GM19351 (cell line): ENCODE results near the gene WDR91.
"Not testable (repeated sequence)": the region's sequence is repeated elsewhere in the genome, so short reads cannot be mapped to it uniquely, and the experiment has no call there.

Source experiments
- ATAC-seq: cut with Tn5 transposase; IDR thresholded peaks from one replicate; pipeline ENCODE4 v1.9.1; 2021; ENCODE audit warnings: mild to moderate bottlenecking, moderate library complexity; ENCODE audit not compliant: unreplicated experiment

WDR91 gene

DNA sequence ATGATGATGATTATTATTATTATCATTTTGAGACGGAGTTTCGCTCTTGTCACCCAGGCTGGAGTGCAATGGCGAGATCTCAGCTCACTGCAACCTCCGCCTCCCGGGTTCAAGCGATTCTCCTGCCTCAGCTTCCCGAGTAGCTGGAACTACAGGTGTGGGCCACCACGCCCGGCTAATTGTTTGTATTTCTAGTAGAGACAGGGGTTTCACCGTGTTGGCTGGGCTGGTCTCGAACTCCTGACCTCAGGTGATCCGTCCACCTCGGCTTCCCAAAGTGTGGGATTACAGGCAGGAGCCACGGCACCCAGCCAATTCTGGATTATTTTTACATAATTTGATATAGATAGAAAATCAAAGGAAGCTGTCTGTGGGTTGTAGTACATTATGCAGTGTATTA is 22.8 kb upstream of the WDR91 start:
- ATAC-seq, result not testable (repeated sequence)

- no peak for ATAC-seq
Measured at GRCh38 chr7:135233570-135233969, 22.2 kb upstream of the WDR91 start, which contains the start of gene STRA8. Gene STRA8, plus strand, starts transcription at chr7:135233838. Its CDS starts 6,687 bp downstream, at chr7:135240525.

GRCh38 chr7:135232720-135233119 is 21.4 kb upstream of the WDR91 start:
- ATAC-seq, result no peak

- no peak for ATAC-seq
Measured at GRCh38 chr7:135232087-135232486, 20.8 kb upstream of the WDR91 start.

- no peak for ATAC-seq
Measured at GRCh38 chr7:135231686-135232085, 20.4 kb upstream of the WDR91 start.

DNA sequence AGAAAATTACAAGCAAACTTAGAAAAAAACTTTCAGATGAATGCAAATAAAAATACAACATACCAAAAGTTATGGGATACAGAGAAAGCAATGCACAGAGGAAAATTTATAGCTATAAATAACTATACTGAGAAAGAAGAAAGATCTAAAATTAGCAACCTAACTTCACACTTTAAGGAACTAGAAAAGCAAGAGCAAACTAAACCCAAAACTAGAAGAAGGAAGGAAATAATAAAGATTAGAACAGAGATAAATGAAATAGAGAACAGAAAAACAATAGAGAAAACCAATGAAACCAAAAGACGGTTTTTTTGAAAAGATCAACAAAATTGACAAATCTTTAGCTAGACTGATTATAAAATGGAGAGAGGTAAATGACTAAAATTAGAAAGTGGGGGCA is 12.7 kb upstream of the WDR91 start:
- ATAC-seq, result no peak

- no peak for ATAC-seq
Measured at GRCh38 chr7:135217645-135218509, 6.6 kb upstream of the WDR91 start.

DNA sequence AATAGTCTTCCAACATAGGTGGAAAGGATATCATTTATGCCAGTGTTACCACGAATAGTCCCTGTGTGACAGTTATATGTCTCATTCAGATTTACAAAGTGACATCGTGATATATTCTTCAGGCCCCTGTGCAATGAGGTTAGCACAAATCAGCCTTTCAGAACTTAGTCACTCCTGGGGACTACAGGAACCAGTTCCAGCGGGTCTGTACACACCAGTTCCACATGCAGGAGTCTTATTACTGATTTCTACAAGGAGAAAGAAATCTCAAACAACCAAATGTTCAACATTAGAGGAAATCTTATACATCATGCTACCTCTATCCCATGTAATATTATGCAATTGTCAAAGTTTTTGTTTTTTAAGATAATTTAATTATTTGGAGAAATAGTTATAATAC is 4.4 kb upstream of the WDR91 start:
- ATAC-seq, result no peak

DNA sequence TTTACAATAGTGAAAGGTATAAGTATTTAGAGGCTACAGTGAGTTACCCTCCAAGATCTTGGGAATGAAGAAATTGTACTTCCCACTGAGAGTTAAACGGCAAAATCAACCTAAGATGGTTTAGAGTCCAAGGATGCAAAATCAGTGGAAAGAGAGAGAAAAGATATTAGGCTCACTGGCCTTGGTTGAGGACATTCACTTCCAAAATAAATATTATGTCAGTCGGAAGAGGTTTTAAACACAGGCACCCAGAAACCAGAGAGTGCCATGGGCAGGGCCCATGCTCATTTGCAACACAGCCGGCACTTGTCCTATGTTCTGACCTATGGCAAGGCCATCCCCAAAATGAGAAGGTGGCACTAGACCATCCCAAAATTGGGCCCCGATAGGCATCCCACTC is 3.9 kb upstream of the WDR91 start:
- ATAC-seq, result no peak

DNA sequence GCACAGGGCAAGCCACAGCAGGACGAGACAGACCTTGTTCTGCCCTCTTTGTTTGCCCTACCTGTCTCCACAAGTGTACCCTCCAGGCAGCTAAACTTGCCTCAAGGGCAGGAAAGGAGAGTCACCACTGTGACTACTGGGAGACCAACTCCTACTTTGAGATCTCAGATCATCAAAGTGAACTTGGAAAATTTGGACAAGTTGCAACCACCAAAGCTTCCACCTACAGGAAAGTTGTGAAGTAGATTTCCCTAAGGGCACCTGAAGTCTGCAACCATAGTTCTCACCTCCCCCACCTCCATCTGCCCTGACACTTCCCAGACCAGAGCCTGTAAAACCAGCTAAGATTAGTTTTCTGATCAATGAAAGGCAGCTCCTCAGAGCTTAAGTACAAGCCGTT is 2.5 kb upstream of the WDR91 start:
- ATAC-seq, result no peak

DNA sequence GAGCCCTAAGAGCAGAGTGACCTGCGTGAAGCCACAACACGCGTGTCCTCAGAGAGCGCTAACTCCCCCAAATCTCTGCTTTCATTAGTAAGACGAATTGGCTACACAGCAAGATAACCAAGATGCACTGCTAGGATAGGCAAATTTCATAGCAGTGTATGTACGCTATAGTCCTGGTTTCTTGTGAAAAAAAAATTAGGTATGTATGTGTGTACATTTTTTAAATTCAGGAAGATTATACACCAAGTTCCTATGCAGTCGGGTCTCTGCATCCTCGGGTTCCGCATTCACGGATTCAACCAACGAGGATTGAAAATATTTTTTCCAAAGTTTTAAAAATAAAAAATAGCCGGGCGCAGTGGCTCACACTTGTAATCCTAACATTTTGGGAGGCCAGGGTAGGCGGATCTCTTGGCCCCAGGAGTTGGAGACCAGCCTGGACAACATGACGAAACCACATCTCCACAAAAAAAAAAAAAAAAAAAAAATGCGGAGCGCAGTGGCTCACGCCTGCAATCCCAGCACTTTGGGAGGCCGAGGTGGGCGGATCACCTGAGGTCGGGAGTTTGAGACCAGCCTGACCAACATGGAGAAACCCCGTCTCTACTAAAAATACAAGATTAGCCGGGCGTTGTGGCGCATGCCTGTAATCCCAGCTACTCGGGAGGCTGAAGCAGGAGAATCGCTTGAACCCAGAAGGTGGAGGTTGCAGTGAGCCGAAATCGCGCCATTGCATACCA is 790 bp upstream of the WDR91 start:
- ATAC-seq, result peak; percentile 29

- ATAC-seq, result no peak
Measured at GRCh38 chr7:135210888-135211178, 493 bp downstream of the WDR91 start.

- ATAC-seq, result no peak
Measured at GRCh38 chr7:135209225-135209834, 2.0 kb downstream of the WDR91 start.

GRCh38 chr7:135208102-135208793 is 3.1 kb downstream of the WDR91 start:
- no peak for ATAC-seq

- no peak for ATAC-seq
Measured at GRCh38 chr7:135207406-135208101, 3.8 kb downstream of the WDR91 start.

- ATAC-seq, result peak; percentile 31
Measured at GRCh38 chr7:135206941-135207391, 4.4 kb downstream of the WDR91 start.

- no peak for ATAC-seq
Measured at GRCh38 chr7:135205850-135206249, 5.5 kb downstream of the WDR91 start.

DNA sequence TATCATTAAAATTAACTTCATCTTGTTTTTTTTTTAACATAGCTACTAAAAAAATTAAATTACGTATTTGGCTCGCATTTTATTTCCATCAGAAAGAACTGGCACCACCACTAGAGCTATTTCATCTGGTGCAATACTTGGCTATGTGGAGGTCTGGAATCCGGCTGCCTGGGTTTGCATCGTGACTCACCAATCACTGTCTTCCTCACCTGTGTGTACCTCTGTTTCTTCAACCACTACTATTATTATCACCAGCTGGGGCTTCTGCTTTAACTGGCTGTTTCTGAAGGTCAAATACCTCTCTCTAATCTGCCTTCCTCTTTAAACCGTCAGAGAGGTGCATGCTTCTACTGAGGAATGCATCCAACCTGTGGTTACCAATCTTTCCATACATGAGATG is 6.5 kb downstream of the WDR91 start:
- ATAC-seq, result no peak

DNA sequence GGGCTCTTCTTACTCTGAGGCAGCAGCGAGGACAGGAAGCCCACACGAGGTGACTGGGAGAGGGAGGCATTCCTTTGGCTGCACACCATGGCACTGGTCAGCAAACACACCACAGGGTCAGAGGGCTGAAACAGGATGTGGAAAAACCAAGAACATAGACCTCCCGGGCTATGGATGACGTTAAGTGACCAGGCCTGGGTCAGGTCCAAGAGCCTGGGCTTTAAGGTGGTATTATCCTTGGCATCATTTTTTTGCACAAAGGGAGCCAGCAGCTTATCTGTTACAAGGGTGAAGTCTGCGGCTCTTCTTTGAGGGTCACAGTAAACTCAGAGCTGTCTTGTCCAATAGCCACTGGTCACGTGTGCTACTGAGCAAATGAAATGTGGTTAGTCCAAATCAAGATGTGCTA is 7.0 kb downstream of the WDR91 start:
- ATAC-seq, result no peak

DNA sequence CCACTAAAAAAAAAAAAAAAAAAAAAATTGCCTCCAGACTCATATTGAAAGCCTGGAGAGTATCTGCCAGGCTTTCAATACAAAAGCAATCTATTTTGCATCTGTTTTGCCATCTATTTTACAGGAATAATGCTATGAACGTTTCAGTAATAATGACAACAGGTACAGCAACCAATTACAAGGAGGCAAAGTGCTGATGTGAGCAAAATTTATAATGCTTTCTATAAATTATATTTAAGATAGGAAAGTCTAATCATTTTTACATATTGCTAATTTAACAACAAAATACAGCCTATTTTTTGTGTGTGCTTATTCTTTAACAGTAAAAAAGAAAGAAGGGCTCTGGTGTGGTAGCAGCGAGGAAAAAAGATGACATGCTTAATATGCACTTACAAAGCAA is 10.0 kb downstream of the WDR91 start:
- no peak for ATAC-seq
